Heart left ventricle (tissue), 13 donors: ENCODE results near the gene KERA.

Experiments used
- POLR2A ChIP-seq, 2 donors: fragments of 450-650 bp; IDR thresholded peaks; one replicate each; pipeline ENCODE4 v1.6.1; 2017; ENCODE audit warnings: antibody characterized with exemption in 2 of 2, mild to moderate bottlenecking in 2 of 2, moderate library complexity in 2 of 2
- TF ChIP-seq, protein P1 (sequence below), 12 donors: fragments of 200-600 bp; sonication (generic) in 4 of 12; IDR thresholded peaks; one replicate each; pipeline versions ENCODE4 v1.5.0 to v1.8.0; 2018 to 2022; ENCODE audit warnings: antibody characterized with exemption in 12 of 12, mild to moderate bottlenecking in 5 of 12
- donor health status: ischemic (EF 13 %, LVEDD 7.1; RV severe dilation, severe dysfunction).
- donor health status: DM: no; HTN: yes; CAD: no.
- donor health status: DM: no; HTN: no; CAD: no.
- donor health status: ischemic (EF 25% LVEDD 6.9; RV normal size, moderate dysfunction).
- donor health status: ischemic (EF 25% LVEDD 5.7; RV mildly dilated, moderate dysfunction).
- donor health status: ischemic (EF 35%, LVEDD 5.7; RV mildly dilated, moderate dysfunction).
- donor health status: nonischemic (EF 11% LVEDD 7.7; RV severe dilation, severe dysfunction).
- donor health status: DM: yes; HTN: yes; CAD: no.
- donor health status: PGD.
- donor health status: ischemic (EF 29% LVEDD 5.4; RV normal size, mild dysfunction).
- donor health status: nonischemic (EF 23%, LVEDD 6.1; RV moderate dilation, normal function).

DNA sequence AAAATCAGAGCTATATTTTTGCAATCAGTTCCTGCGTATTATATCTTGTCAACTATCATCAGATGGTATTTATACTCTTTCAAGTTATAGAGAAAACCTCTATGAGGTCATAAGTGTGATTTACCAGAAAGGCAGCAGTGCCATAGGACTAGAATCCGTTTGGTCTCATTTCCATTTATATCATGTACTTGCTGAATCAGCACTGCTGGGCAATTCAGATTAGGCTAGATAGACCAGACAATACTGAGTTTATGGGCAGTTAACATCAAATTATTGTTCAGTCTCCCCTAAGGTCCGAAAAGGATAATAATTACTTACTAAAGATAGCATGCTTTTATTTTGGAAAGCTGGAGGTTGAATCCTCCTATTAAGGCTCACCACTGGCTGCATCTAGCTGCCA is 6.8 kb upstream of the KERA start:
- TF ChIP-seq, protein P1, sequence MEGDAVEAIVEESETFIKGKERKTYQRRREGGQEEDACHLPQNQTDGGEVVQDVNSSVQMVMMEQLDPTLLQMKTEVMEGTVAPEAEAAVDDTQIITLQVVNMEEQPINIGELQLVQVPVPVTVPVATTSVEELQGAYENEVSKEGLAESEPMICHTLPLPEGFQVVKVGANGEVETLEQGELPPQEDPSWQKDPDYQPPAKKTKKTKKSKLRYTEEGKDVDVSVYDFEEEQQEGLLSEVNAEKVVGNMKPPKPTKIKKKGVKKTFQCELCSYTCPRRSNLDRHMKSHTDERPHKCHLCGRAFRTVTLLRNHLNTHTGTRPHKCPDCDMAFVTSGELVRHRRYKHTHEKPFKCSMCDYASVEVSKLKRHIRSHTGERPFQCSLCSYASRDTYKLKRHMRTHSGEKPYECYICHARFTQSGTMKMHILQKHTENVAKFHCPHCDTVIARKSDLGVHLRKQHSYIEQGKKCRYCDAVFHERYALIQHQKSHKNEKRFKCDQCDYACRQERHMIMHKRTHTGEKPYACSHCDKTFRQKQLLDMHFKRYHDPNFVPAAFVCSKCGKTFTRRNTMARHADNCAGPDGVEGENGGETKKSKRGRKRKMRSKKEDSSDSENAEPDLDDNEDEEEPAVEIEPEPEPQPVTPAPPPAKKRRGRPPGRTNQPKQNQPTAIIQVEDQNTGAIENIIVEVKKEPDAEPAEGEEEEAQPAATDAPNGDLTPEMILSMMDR (IDR thresholded peaks at IDR 0.05) = no peak
- no peak for TF ChIP-seq POLR2A (IDR thresholded peaks at IDR 0.05)
